SK-N-SH (cell line): ENCODE measurements around the gene BNC2. TPM values are rescaled to one million over a fixed set of nuclear protein-coding genes. Genes with fewer than 3 reads are reported as not detected.

Experiments
- CTCF ChIA-PET: fragments of 300-600, 350-600 bp; formaldehyde crosslinking; extraction: SDS; loops from one replicate; lab custom pipeline; 2021; lab: Yijun Ruan, JAX
- POLR2A ChIA-PET: fragments of 350-600 bp; sonication (Branson Sonifier 250); formaldehyde crosslinking; extraction: SDS; loops from one replicate; lab custom pipeline; 2020; ENCODE audit warnings: antibody characterized with exemption, inconsistent platforms; lab: Yijun Ruan, JAX
- DNase-seq: peaks from one replicate; pipeline ENCODE4 v3.0.0; 2012
- H2AFZ ChIP-seq: fragments of 200-600 bp; sonication (generic); 2 replicates; pipeline ENCODE4 v1.8.1; 2016; ENCODE audit warnings: antibody characterized with exemption, mild to moderate bottlenecking, low read depth
- H3F3A ChIP-seq: fragments of 200-600 bp; sonication (generic); replicated peaks from 2 replicates; pipeline ENCODE3; 2016; ENCODE audit warnings: antibody characterized with exemption, mild to moderate bottlenecking; ENCODE audit not compliant: insufficient read depth
- H3K27ac ChIP-seq, 2 experiments: fragments of 200-500 bp in 1 of 2; fragments of 200-600 bp in 1 of 2; sonication (Bioruptor generic) in 1 of 2; sonication (generic), shearing (Covaris generic) in 1 of 2; 2 replicates each; pipeline versions ENCODE4 v1.5.1 to v1.6.1; 2014 to 2016; ENCODE audit warnings: low read depth in 2 of 2, inconsistent platforms in 1 of 2, low read length in 1 of 2, mild to moderate bottlenecking in 1 of 2, mixed read lengths in 1 of 2
- H3K27me3 ChIP-seq: fragments of 200-600 bp; sonication (generic), shearing (Covaris generic); 2 replicates; pipeline ENCODE4 v1.6.1; 2016; ENCODE audit warnings: mixed run types; ENCODE audit not compliant: insufficient read depth
- H3K36me3 ChIP-seq, 2 experiments: fragments of 200-500 bp in 1 of 2; fragments of 200-600 bp in 1 of 2; sonication (Bioruptor generic) in 1 of 2; sonication (generic) in 1 of 2; replicated peaks in 1 of 2; 2 replicates each; pipeline versions ENCODE3 to v1.5.1; 2014 to 2016; ENCODE audit warnings: low read length in 1 of 2, mild to moderate bottlenecking in 1 of 2; ENCODE audit not compliant: insufficient read depth in 2 of 2, control insufficient read depth in 1 of 2
- H3K4me1 ChIP-seq, 2 experiments: fragments of 200-500 bp in 1 of 2; fragments of 200-600 bp in 1 of 2; sonication (Bioruptor generic) in 1 of 2; sonication (generic), shearing (Covaris generic) in 1 of 2; 2 replicates each; pipeline versions ENCODE4 v1.5.1 to v1.6.1; 2014 to 2016; ENCODE audit warnings: low read depth in 1 of 2, low read length in 1 of 2, mixed run types in 1 of 2; ENCODE audit not compliant: insufficient read depth in 2 of 2, control insufficient read depth in 1 of 2
- H3K4me2 ChIP-seq: fragments of 200-600 bp; sonication (generic), shearing (Covaris generic); 2 replicates; pipeline ENCODE4 v1.6.1; 2017; ENCODE audit warnings: mixed run types
- H3K4me3 ChIP-seq, 2 experiments: fragments of 200-500 bp in 1 of 2; fragments of 200-600 bp in 1 of 2; sonication (Bioruptor generic) in 1 of 2; sonication (generic), shearing (Covaris generic) in 1 of 2; 2 replicates each; pipeline versions ENCODE4 v1.5.1 to v1.8.1; 2014 to 2016; ENCODE audit warnings: low read depth in 2 of 2, inconsistent platforms in 1 of 2, low read length in 1 of 2, mild to moderate bottlenecking in 1 of 2, mixed read lengths in 1 of 2, moderate library complexity in 1 of 2
- H3K79me2 ChIP-seq: fragments of 200-600 bp; sonication (generic); 2 replicates; pipeline ENCODE4 v1.8.1; 2017; ENCODE audit warnings: mild to moderate bottlenecking; ENCODE audit not compliant: insufficient read depth
- H3K9ac ChIP-seq: fragments of 200-600 bp; sonication (generic); 2 replicates; pipeline ENCODE4 v1.6.1; 2017; ENCODE audit warnings: mixed run types
- H3K9me2 ChIP-seq: fragments of 200-600 bp; sonication (generic); 2 replicates; pipeline ENCODE4 v1.6.1; 2017; ENCODE audit warnings: mixed run types
- H3K9me3 ChIP-seq: fragments of 200-600 bp; sonication (generic); 2 replicates; pipeline ENCODE4 v1.6.1; 2017; ENCODE audit warnings: mixed run types, mild to moderate bottlenecking, moderate library complexity
- H4K20me1 ChIP-seq: fragments of 200-600 bp; sonication (generic); 2 replicates; pipeline ENCODE4 v1.6.1; 2017; ENCODE audit warnings: mild to moderate bottlenecking, mixed run types; ENCODE audit not compliant: insufficient read depth
- CHD2 ChIP-seq: fragments of 150-350 bp; IDR thresholded peaks from 2 replicates; pipeline ENCODE4 v1.6.1; 2018; ENCODE audit warnings: low read length; ENCODE audit not compliant: partially characterized antibody
- CTCF ChIP-seq: fragments of 200-600 bp; sonication (generic); IDR thresholded peaks from 2 replicates; pipeline ENCODE4 v1.6.1; 2017; ENCODE audit warnings: antibody characterized with exemption, mild to moderate bottlenecking, moderate library complexity
- EP300 ChIP-seq, 2 experiments: IDR thresholded peaks; 2 replicates each; pipeline versions ENCODE4 v1.4.0 to v1.6.1; 2012; ENCODE audit warnings: borderline replicate concordance in 1 of 2, low read depth in 1 of 2, low read length in 1 of 2
- EZH2phosphoT487 ChIP-seq: fragments of 200-600 bp; sonication (generic); IDR thresholded peaks from 2 replicates; pipeline ENCODE4 v1.6.1; 2017; ENCODE audit warnings: low read depth, mixed run types, mild to moderate bottlenecking, antibody characterized with exemption, moderate library complexity, borderline replicate concordance
- FOXJ3 ChIP-seq: sonication (generic); formaldehyde crosslinking; IDR thresholded peaks from 2 replicates; pipeline ENCODE4 v1.5.1; 2020; ENCODE audit warnings: mild to moderate bottlenecking, missing genetic modification reagents
- FOXM1 ChIP-seq: IDR thresholded peaks from 2 replicates; pipeline ENCODE4 v1.4.0; 2012; ENCODE audit warnings: low read depth, mild to moderate bottlenecking
- GATA2 ChIP-seq: sonication (generic); formaldehyde crosslinking; IDR thresholded peaks from 2 replicates; pipeline ENCODE4 v1.5.0; 2020; ENCODE audit warnings: mild to moderate bottlenecking, missing genetic modification reagents
- IRF3 ChIP-seq: fragments of 150-350 bp; IDR thresholded peaks from 2 replicates; pipeline ENCODE4 v1.6.1; 2016; ENCODE audit warnings: mild to moderate bottlenecking, low read depth, low read length
- MAX ChIP-seq: IDR thresholded peaks from 2 replicates; pipeline ENCODE4 v1.4.0; 2012; ENCODE audit warnings: low read depth
- NRF1 ChIP-seq: IDR thresholded peaks from 2 replicates; pipeline ENCODE4 v1.6.1; 2012; ENCODE audit warnings: low read depth, mild to moderate bottlenecking, low read length
- PBX3 ChIP-seq: IDR thresholded peaks from 2 replicates; pipeline ENCODE4; 2012
- RAD21 ChIP-seq: IDR thresholded peaks from 2 replicates; pipeline ENCODE4 v1.6.1; 2012; ENCODE audit warnings: mild to moderate bottlenecking, low read length
- RCOR1 ChIP-seq: fragments of 150-350 bp; IDR thresholded peaks from 2 replicates; pipeline ENCODE4 v1.6.1; 2017; ENCODE audit warnings: antibody characterized with exemption, low read length
- RFX5 ChIP-seq: IDR thresholded peaks from 2 replicates; pipeline ENCODE4 v1.6.1; 2012; ENCODE audit warnings: mild to moderate bottlenecking, improper control_type of control experiment, low read length
- RXRA ChIP-seq: IDR thresholded peaks from 2 replicates; pipeline ENCODE4 v1.4.0; 2012; ENCODE audit warnings: low read depth, mild to moderate bottlenecking, borderline replicate concordance
- TAF1 ChIP-seq: IDR thresholded peaks from 2 replicates; pipeline ENCODE4 v1.6.1; 2012; ENCODE audit warnings: low read depth, mild to moderate bottlenecking, low read length, moderate library complexity, borderline replicate concordance
- USF1 ChIP-seq: IDR thresholded peaks from 2 replicates; pipeline ENCODE4 v1.4.0; 2012; ENCODE audit warnings: low read depth, borderline replicate concordance
- USF2 ChIP-seq: fragments of 150-350 bp; IDR thresholded peaks from 2 replicates; pipeline ENCODE4 v1.6.1; 2017; ENCODE audit warnings: antibody characterized with exemption, low read length, low read depth, borderline replicate concordance
- ZBTB33 ChIP-seq: IDR thresholded peaks from 2 replicates; pipeline ENCODE4 v1.4.0; 2012; ENCODE audit warnings: low read depth, borderline replicate concordance
- WGBS: methylation state at CpG from one replicate; pipeline ENCODE4 v1.1.6; 2017; ENCODE audit warnings: low lambda C conversion rate; 5-methylcytosine and 5-hydroxymethylcytosine counted together
- polyA plus RNA-seq, 3 experiments: library from polyadenylated mRNA; depleted of rRNA; stranded (reverse); fragments of >200 nt; gene quantifications; 2 replicates each; pipeline ENCODE4 v1.2.3, GENCODE V29; 2012

BNC2 gene
- polyA plus RNA-seq, 1 of the 3 experiments (the other 2 are of a cell fraction): 8.8 TPM

- Histone ChIP-seq H3K4me3 (no peak overlapping the region), H3K79me2 (peaks cover 6% of the 10 kb centered on the region; the same call in 1 of the 2 replicates), H3F3A (no peaks in the 10 kb centered on the region), H3K9me3 (no peaks in the 10 kb centered on the region), H3K9ac (no peak overlapping the region), H3K36me3 (peaks cover 12 to 30% of the 10 kb centered on the region in 2 experiments), H3K4me2 (no peak overlapping the region), H2AFZ (no peak overlapping the region), H3K4me1 (no peaks in the 10 kb centered on the region), H4K20me1 (no peaks in the 10 kb centered on the region), H3K27ac (no peak overlapping the region), H3K27me3 (no peaks in the 10 kb centered on the region), H3K9me2 (no peaks in the 10 kb centered on the region)
- no peak for TF ChIP-seq TAF1
- no peak for TF ChIP-seq GATA2 (CRISPR knock-in tag)
- TF ChIP-seq RFX5: no peak
- TF ChIP-seq FOXJ3 (CRISPR knock-in tag): no peak
- no peak for TF ChIP-seq RCOR1
- TF ChIP-seq MAX: no peak
- no peak for TF ChIP-seq IRF3
- no peak for TF ChIP-seq PBX3
- no peak for TF ChIP-seq FOXM1
- no peak for TF ChIP-seq RAD21
- no peak for TF ChIP-seq CHD2
- TF ChIP-seq RXRA: no peak
- TF ChIP-seq EP300 (IDR thresholded peaks at IDR 0.05; ENCODE audit: borderline replicate concordance in 1 of 2, low read depth in 1 of 2, low read length in 1 of 2): no peak
- no peak for TF ChIP-seq ZBTB33
- TF ChIP-seq USF2: no peak
- TF ChIP-seq EZH2phosphoT487: no peak
- TF ChIP-seq USF1: no peak
- no peak for TF ChIP-seq NRF1
- no peak for TF ChIP-seq CTCF
- CTCF ChIA-PET: no interaction called here
- WGBS: 94% methylated on average over 1 of the region's 1 CpG
- DNase-seq: no peak
- POLR2A ChIA-PET: no interaction called here
These were observed 318.8 kb downstream of the BNC2 start for GRCh38 chr9:16551692-16552091.
